Measurements from ENCODE around the gene FCN3.

The FCN3 gene

DNA sequence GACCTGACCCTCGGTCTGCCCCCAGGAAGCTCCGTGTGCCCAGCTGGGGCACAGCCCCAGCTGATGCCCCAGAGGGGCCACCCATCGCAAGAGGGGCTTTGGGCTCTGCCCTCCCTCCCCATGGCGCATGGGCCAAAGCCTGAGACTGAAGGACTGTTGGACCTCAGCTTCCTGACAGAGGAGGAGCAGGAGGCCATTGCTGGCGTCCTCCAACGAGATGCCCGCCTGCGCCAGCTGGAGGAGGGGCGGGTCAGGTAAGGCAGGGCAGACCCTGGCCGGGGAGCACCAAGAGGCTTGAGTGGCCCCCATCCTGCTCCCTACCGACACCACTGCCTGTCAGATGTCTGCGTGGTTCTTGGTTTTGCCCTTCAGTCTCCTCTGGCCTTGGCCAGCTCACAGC is 29.4 kb downstream of the FCN3 start:
- TF ChIP-seq, protein P1, sequence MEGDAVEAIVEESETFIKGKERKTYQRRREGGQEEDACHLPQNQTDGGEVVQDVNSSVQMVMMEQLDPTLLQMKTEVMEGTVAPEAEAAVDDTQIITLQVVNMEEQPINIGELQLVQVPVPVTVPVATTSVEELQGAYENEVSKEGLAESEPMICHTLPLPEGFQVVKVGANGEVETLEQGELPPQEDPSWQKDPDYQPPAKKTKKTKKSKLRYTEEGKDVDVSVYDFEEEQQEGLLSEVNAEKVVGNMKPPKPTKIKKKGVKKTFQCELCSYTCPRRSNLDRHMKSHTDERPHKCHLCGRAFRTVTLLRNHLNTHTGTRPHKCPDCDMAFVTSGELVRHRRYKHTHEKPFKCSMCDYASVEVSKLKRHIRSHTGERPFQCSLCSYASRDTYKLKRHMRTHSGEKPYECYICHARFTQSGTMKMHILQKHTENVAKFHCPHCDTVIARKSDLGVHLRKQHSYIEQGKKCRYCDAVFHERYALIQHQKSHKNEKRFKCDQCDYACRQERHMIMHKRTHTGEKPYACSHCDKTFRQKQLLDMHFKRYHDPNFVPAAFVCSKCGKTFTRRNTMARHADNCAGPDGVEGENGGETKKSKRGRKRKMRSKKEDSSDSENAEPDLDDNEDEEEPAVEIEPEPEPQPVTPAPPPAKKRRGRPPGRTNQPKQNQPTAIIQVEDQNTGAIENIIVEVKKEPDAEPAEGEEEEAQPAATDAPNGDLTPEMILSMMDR (IDR thresholded peaks at IDR 0.05; ENCODE audit: insufficient read depth, low read depth, low read length, missing control alignments): no peak
- H3K4me3 ChIP-seq (ENCODE audit: low read length): no peak overlapping the region
- no peak for DNase-seq (ENCODE audit: low read depth)

DNA sequence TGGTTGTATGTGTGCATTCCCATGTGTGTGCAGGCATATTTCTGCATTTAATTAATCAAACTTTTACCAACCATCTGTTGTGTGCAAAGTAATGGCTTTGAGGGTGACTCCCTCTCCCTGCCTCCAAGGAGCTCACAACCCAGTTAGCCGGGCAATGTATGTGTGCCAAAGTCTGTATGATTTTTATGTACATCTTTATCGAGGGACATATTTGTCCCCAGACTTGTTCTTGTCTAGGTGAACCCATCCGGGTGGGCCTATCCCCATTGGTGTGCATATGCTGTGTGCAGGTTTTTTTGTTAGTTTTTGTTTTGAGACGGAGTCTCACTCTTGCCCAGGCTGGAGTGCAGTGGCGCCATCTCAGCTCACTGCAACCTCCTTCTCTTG is 31.0 kb downstream of the FCN3 start:
- DNase-seq (ENCODE audit: low read depth): no peak
- peak overlapping the region; percentile 98 for H3K4me3 ChIP-seq (ENCODE audit: low read length)
- TF ChIP-seq, protein P1 (IDR thresholded peaks at IDR 0.05; ENCODE audit: insufficient read depth, low read depth, low read length, missing control alignments): no peak

GRCh38 chr1:27342778-27343638 is 31.6 kb downstream of the FCN3 start:
- TF ChIP-seq, protein P1 (IDR thresholded peaks at IDR 0.05; ENCODE audit: insufficient read depth, low read depth, low read length, missing control alignments): no peak
- peak overlapping the region; percentile 98 for H3K4me3 ChIP-seq (ENCODE audit: low read length)
- DNase-seq (ENCODE audit: low read depth): peak; percentile 99

GRCh38 chr1:27342391-27342777 is 32.2 kb downstream of the FCN3 start:
- DNase-seq (ENCODE audit: low read depth): no peak
- H3K4me3 ChIP-seq (ENCODE audit: low read length): peak overlapping the region; percentile 98

GRCh38 chr1:27341525-27342252 is 32.9 kb downstream of the FCN3 start, which contains the start of gene SYTL1:
SYTL1 (plus strand) TSS chr1:27342022; CDS start chr1:27345335, 3,313 bp downstream.
- peak within 1 kb of the TSS; percentile 98 for H3K4me3 ChIP-seq (ENCODE audit: low read length)
- TF ChIP-seq, protein P1 (IDR thresholded peaks at IDR 0.05; ENCODE audit: insufficient read depth, low read depth, low read length, missing control alignments): no peak
- peak; percentile 92 for DNase-seq (ENCODE audit: low read depth)

More at GRCh38 chr1:27342391-27342777, 32.2 kb downstream of the FCN3 start:
- TF ChIP-seq, protein P1 (IDR thresholded peaks at IDR 0.05; ENCODE audit: insufficient read depth, low read depth, low read length, missing control alignments): no peak

- no peak overlapping the region for H3K4me3 ChIP-seq (ENCODE audit: low read length)
- DNase-seq (ENCODE audit: low read depth): no peak
- TF ChIP-seq, protein P1 (IDR thresholded peaks at IDR 0.05; ENCODE audit: insufficient read depth, low read depth, low read length, missing control alignments): no peak
Observed at GRCh38 chr1:27339213-27339612, 35.4 kb downstream of the FCN3 start.
